K562 (cell line): ENCODE data around the gene RNF103. TPM values are rescaled to one million over a fixed set of nuclear protein-coding genes. Genes with fewer than 3 reads are reported as not detected.
A peak's percentile ranks its signal among the peaks of the same experiment; 100 is the strongest.

Experiments used
- ATF1 ChIP-seq, 2 experiments: fragments of 450-650 bp in 1 of 2; IDR thresholded peaks; 2 replicates each; pipeline ENCODE4 v1.6.1; 2016; ENCODE audit warnings: missing compliant biosample characterization in 1 of 2, missing genetic modification characterization in 1 of 2
- ATF6 ChIP-seq: sonication (generic); formaldehyde crosslinking; IDR thresholded peaks from 2 replicates; pipeline ENCODE4 v1.4.0; 2020; ENCODE audit warnings: mild to moderate bottlenecking, missing genetic modification reagents
- BRCA1 ChIP-seq, 2 experiments: fragments of 450-650 bp in 1 of 2; sonication (generic) in 1 of 2; formaldehyde crosslinking in 1 of 2; IDR thresholded peaks; 2 replicates each; pipeline versions ENCODE4 v1.5.0 to v1.6.1; 2017 to 2020; ENCODE audit warnings: mild to moderate bottlenecking in 1 of 2, missing genetic modification reagents in 1 of 2
- CBX8 ChIP-seq: fragments of 200-600 bp; sonication (generic); IDR thresholded peaks from 2 replicates; pipeline ENCODE4 v1.6.1; 2012; ENCODE audit warnings: borderline replicate concordance, mixed run types, low read depth, mild to moderate bottlenecking, moderate library complexity, mixed read lengths, low read length, control low read depth, inconsistent platforms; ENCODE audit not compliant: poor library complexity, severe bottlenecking; ENCODE audit errors: extremely low read depth
- CHD1 ChIP-seq: fragments of 200-600 bp; sonication (generic); IDR thresholded peaks from one replicate; pipeline ENCODE4 v1.6.1; 2012; ENCODE audit warnings: mild to moderate bottlenecking, moderate library complexity, low read length, inconsistent platforms
- CREB5 ChIP-seq: fragments of 250-450 bp; sonication (Bioruptor Pico); IDR thresholded peaks from 2 replicates; pipeline ENCODE4 v1.5.0; 2020; ENCODE audit warnings: mild to moderate bottlenecking
- DEAF1 ChIP-seq: fragments of 450-650 bp; formaldehyde crosslinking; IDR thresholded peaks from 2 replicates; pipeline ENCODE4 v1.4.0; 2020; ENCODE audit warnings: mild to moderate bottlenecking, moderate library complexity
- FIP1L1 ChIP-seq: fragments of 200-400 bp; formaldehyde crosslinking; IDR thresholded peaks from 2 replicates; pipeline ENCODE4 v1.6.1; 2018; ENCODE audit warnings: mild to moderate bottlenecking, low read depth, low read length; ENCODE audit not compliant: poor library complexity, severe bottlenecking
- FOXA1 ChIP-seq: fragments of 450-650 bp; IDR thresholded peaks from 2 replicates; pipeline ENCODE4 v1.6.1; 2016; ENCODE audit warnings: mild to moderate bottlenecking, borderline replicate concordance
- HBP1 ChIP-seq: fragments of 450-650 bp; formaldehyde crosslinking; IDR thresholded peaks from 2 replicates; pipeline ENCODE4 v1.4.0; 2022; ENCODE audit warnings: missing genetic modification characterization
- KLF1 ChIP-seq: fragments of 450-650 bp; IDR thresholded peaks from 2 replicates; pipeline ENCODE4 v1.6.1; 2016; ENCODE audit warnings: missing genetic modification characterization, missing compliant biosample characterization
- MTA2 ChIP-seq: fragments of 450-650 bp; IDR thresholded peaks from 2 replicates; pipeline ENCODE4 v1.6.1; 2016; ENCODE audit warnings: low read depth
- NCOA2 ChIP-seq, 2 experiments: fragments of 450-650 bp; IDR thresholded peaks; 2 replicates each; pipeline ENCODE4 v1.6.1; 2018; ENCODE audit warnings: mild to moderate bottlenecking in 2 of 2, moderate library complexity in 1 of 2; ENCODE audit not compliant: partially characterized antibody in 2 of 2
- PPARD ChIP-seq: fragments of 250-450 bp; sonication (Bioruptor Pico); IDR thresholded peaks from 2 replicates; pipeline ENCODE4 v1.8.0; 2022; ENCODE audit warnings: inconsistent platforms, mild to moderate bottlenecking, moderate library complexity
- RHOXF2B ChIP-seq: fragments of 250-450 bp; sonication (Bioruptor Pico); conservative IDR thresholded peaks from 2 replicates; pipeline ENCODE4 v1.5.1; 2021
- SAFB ChIP-seq: fragments of 200-400 bp; formaldehyde crosslinking; IDR thresholded peaks from 2 replicates; pipeline ENCODE4 v1.6.1; 2017; ENCODE audit warnings: low read depth, low read length, borderline replicate concordance
- SREBF2 ChIP-seq: sonication (generic); formaldehyde crosslinking; IDR thresholded peaks from 2 replicates; pipeline ENCODE4 v1.4.0; 2020; ENCODE audit warnings: mild to moderate bottlenecking, missing genetic modification reagents
- TFAM ChIP-seq: fragments of 250-450 bp; sonication (Bioruptor Pico); conservative IDR thresholded peaks from 2 replicates; pipeline ENCODE4 v1.5.0; 2021; ENCODE audit warnings: mild to moderate bottlenecking, moderate library complexity
- VEZF1 ChIP-seq: fragments of 200-800 bp; sonication (Bioruptor generic); IDR thresholded peaks from 2 replicates; pipeline ENCODE4 v1.6.1; 2017; ENCODE audit warnings: missing genetic modification characterization, missing compliant biosample characterization
- ZNF507 ChIP-seq: conservative IDR thresholded peaks from 2 replicates; pipeline ENCODE4 v1.6.1; 2017; ENCODE audit warnings: missing genetic modification characterization, missing compliant biosample characterization
- polyA plus RNA-seq, 8 experiments: library from polyadenylated mRNA; depleted of rRNA in 4 of 8; stranded (reverse) in 5 of 8; unstranded in 3 of 8; fragments of >200 nt; fragmentation: Nextera tagmentation in 2 of 8; fragmentation: Illumina TruSeq in 1 of 8; extraction: Ambion mirVana in 2 of 8; extraction: Trizol in 1 of 8; gene quantifications; 2 replicates each; pipeline versions ENCODE4 v1.2.1 to v1.2.3, GENCODE V29; 2011 to 2014; ENCODE audit warnings: inconsistent platforms in 1 of 8, missing spikeins in 1 of 8
- total RNA-seq, 7 experiments: library from RNA; depleted of rRNA in 6 of 7; stranded (reverse); fragments of >200 nt in 6 of 7; fragmentation: Illumina TruSeq in 2 of 7; extraction: Trizol in 2 of 7; gene quantifications; 2 replicates each; pipeline versions ENCODE4 v1.2.1 to v1.2.3, GENCODE V29; 2011 to 2021; ENCODE audit warnings: low replicate concordance in 1 of 7

Gene RNF103
- total and polyA plus RNA-seq, 9 of the 15 experiments (the other 6 are each of a cell fraction or from before 2014, with no cell fraction given) = 1.2 to 6.8 (median 4.6) TPM

- no peak for TF ChIP-seq DEAF1 (CRISPR knock-in tag)
- no peak for TF ChIP-seq FIP1L1
- TF ChIP-seq BRCA1 (IDR thresholded peaks at IDR 0.05) = no peak
- TF ChIP-seq BRCA1 (CRISPR knock-in tag; IDR thresholded peaks at IDR 0.05) = no peak
- no peak for TF ChIP-seq ZNF507
- no peak for TF ChIP-seq ATF1 (CRISPR knock-in tag; IDR thresholded peaks at IDR 0.05)
- TF ChIP-seq ATF1 (tag; IDR thresholded peaks at IDR 0.05) = no peak; the same call in none of the 2 replicates
- TF ChIP-seq HBP1 = 0 out of 2 replicates have a peak, but pooled peaks have one; percentile 3
- 0 out of 2 replicates have a peak, but pooled peaks have one; percentile 6 for TF ChIP-seq CREB5 (CRISPR knock-in tag)
- TF ChIP-seq FOXA1 = no peak
- no peak for TF ChIP-seq RHOXF2B (CRISPR knock-in tag)
- TF ChIP-seq ATF6 = 0 out of 2 replicates have a peak, but pooled peaks have one; percentile 64
- TF ChIP-seq PPARD (CRISPR knock-in tag) = no peak
- TF ChIP-seq KLF1 (tag) = no peak
- TF ChIP-seq SAFB = no peak
- TF ChIP-seq TFAM (CRISPR knock-in tag) = no peak
- TF ChIP-seq SREBF2 (CRISPR knock-in tag) = no peak
- no peak for TF ChIP-seq NCOA2 (IDR thresholded peaks at IDR 0.05; ENCODE audit: partially characterized antibody in 2 of 2)
- 0 out of 2 replicates have a peak, but pooled peaks have one; percentile 6 for TF ChIP-seq MTA2
- TF ChIP-seq CBX8 = no peak
- no peak for TF ChIP-seq VEZF1 (CRISPR knock-in tag)
- TF ChIP-seq CHD1 = no peak
Measured at GRCh38 chr2:86563650-86564061, 60.0 kb downstream of the RNF103 start (continued).
